HEK293 (cell line): ENCODE measurements around the gene LRRC49.

ENCODE experiments used
- CTCF ChIA-PET: fragments of 350-600 bp; formaldehyde crosslinking; extraction: SDS; loops from one replicate; lab custom pipeline; 2021; ENCODE audit warnings: antibody characterized with exemption; lab: Yijun Ruan, JAX
- POLR2A ChIA-PET: fragments of 300-600 bp; formaldehyde crosslinking; extraction: SDS; loops from one replicate; lab custom pipeline; 2020; ENCODE audit warnings: antibody characterized with exemption, inconsistent platforms; lab: Yijun Ruan, JAX
- H3K27ac ChIP-seq: fragments of 200-500 bp; sonication (Bioruptor generic); 2 replicates; pipeline ENCODE4 v1.5.1; 2014; ENCODE audit warnings: low read depth, low read length, control low read depth, inconsistent platforms; ENCODE audit errors: extremely low read depth
- H3K36me3 ChIP-seq, 2 experiments: fragments of 200-500 bp in 1 of 2; sonication (Bioruptor generic) in 1 of 2; 1 replicate in 1 of 2; 2 replicates in 1 of 2; pipeline ENCODE4 v1.5.1; 2014 to 2017; ENCODE audit warnings: inconsistent platforms in 2 of 2, low read length in 2 of 2; ENCODE audit not compliant: control insufficient read depth in 2 of 2, insufficient read depth in 1 of 2
- H3K4me1 ChIP-seq: fragments of 200-500 bp; sonication (Bioruptor generic); 2 replicates; pipeline ENCODE4 v1.5.1; 2014; ENCODE audit warnings: mild to moderate bottlenecking, low read length, inconsistent platforms; ENCODE audit not compliant: control insufficient read depth, insufficient read depth
- H3K4me3 ChIP-seq: 2 replicates; pipeline ENCODE4 v1.5.1; 2011; ENCODE audit warnings: low read depth, mild to moderate bottlenecking, control low read depth, low read length, moderate library complexity
- H3K9me3 ChIP-seq: fragments of 200-500 bp; sonication (Bioruptor generic); 2 replicates; pipeline ENCODE4 v1.5.1; 2014; ENCODE audit warnings: low read depth, low read length, inconsistent platforms; ENCODE audit not compliant: control insufficient read depth, insufficient read depth
- GLI4 ChIP-seq: fragments of 450-650 bp; formaldehyde crosslinking; IDR thresholded peaks from 2 replicates; pipeline ENCODE4 v1.5.1; 2016; ENCODE audit warnings: missing biosample characterization, missing genetic modification characterization
- GLIS1 ChIP-seq: fragments of 450-650 bp; formaldehyde crosslinking; IDR thresholded peaks from 2 replicates; pipeline ENCODE4 v1.5.1; 2016; ENCODE audit warnings: missing biosample characterization, missing genetic modification characterization
- OSR2 ChIP-seq: fragments of 450-650 bp; formaldehyde crosslinking; IDR thresholded peaks from 2 replicates; pipeline ENCODE4 v1.5.1; 2016; ENCODE audit warnings: missing biosample characterization, missing genetic modification characterization
- RBAK ChIP-seq: fragments of 450-650 bp; formaldehyde crosslinking; IDR thresholded peaks from 2 replicates; pipeline ENCODE4 v1.5.1; 2016; ENCODE audit warnings: missing biosample characterization, missing genetic modification characterization
- SCRT1 ChIP-seq: fragments of 450-650 bp; formaldehyde crosslinking; IDR thresholded peaks from 2 replicates; pipeline ENCODE4 v1.5.1; 2016; ENCODE audit warnings: missing biosample characterization, missing genetic modification characterization, borderline replicate concordance
- SP2 ChIP-seq: fragments of 450-650 bp; formaldehyde crosslinking; IDR thresholded peaks from 2 replicates; pipeline ENCODE4 v1.5.1; 2016; ENCODE audit warnings: missing biosample characterization, missing genetic modification characterization
- ZFHX2 ChIP-seq: fragments of 450-650 bp; formaldehyde crosslinking; conservative IDR thresholded peaks from 2 replicates; pipeline ENCODE4 v1.5.1; 2016; ENCODE audit warnings: missing biosample characterization, missing genetic modification characterization
- ZNF174 ChIP-seq: fragments of 450-650 bp; formaldehyde crosslinking; IDR thresholded peaks from 2 replicates; pipeline ENCODE4 v1.5.0; 2017; ENCODE audit warnings: missing biosample characterization, mild to moderate bottlenecking, missing genetic modification characterization
- ZNF280C ChIP-seq: fragments of 450-650 bp; formaldehyde crosslinking; IDR thresholded peaks from 2 replicates; pipeline ENCODE4 v1.5.1; 2016; ENCODE audit warnings: missing biosample characterization, missing genetic modification characterization
- ZNF335 ChIP-seq: fragments of 450-650 bp; formaldehyde crosslinking; conservative IDR thresholded peaks from 2 replicates; pipeline ENCODE4 v1.5.1; 2016; ENCODE audit warnings: missing biosample characterization, missing genetic modification characterization
- ZNF37A ChIP-seq: fragments of 450-650 bp; IDR thresholded peaks from 2 replicates; pipeline ENCODE4 v1.5.1; 2018; ENCODE audit warnings: missing biosample characterization, missing genetic modification characterization
- ZNF416 ChIP-seq: fragments of 450-650 bp; formaldehyde crosslinking; IDR thresholded peaks from 2 replicates; pipeline ENCODE4 v1.5.1; 2016; ENCODE audit warnings: missing biosample characterization, missing genetic modification characterization
- ZNF529 ChIP-seq: fragments of 450-650 bp; formaldehyde crosslinking; IDR thresholded peaks from 2 replicates; pipeline ENCODE4 v1.5.1; 2017; ENCODE audit warnings: missing genetic modification characterization, missing biosample characterization; ENCODE audit not compliant: insufficient replicate concordance
- ZNF600 ChIP-seq: fragments of 450-650 bp; formaldehyde crosslinking; IDR thresholded peaks from 2 replicates; pipeline ENCODE4 v1.5.1; 2016; ENCODE audit warnings: missing biosample characterization, missing genetic modification characterization
- ZNF645 ChIP-seq: fragments of 450-650 bp; formaldehyde crosslinking; IDR thresholded peaks from 2 replicates; pipeline ENCODE4; 2016; ENCODE audit warnings: missing biosample characterization, missing genetic modification characterization
- ZNF654 ChIP-seq: fragments of 450-650 bp; formaldehyde crosslinking; IDR thresholded peaks from 2 replicates; pipeline ENCODE4 v1.5.1; 2016; ENCODE audit warnings: low read depth, missing biosample characterization, missing genetic modification characterization
- ZNF658 ChIP-seq: fragments of 450-650 bp; formaldehyde crosslinking; IDR thresholded peaks from 2 replicates; pipeline ENCODE4; 2016; ENCODE audit warnings: missing biosample characterization, missing genetic modification characterization
- ZNF670 ChIP-seq: fragments of 450-650 bp; formaldehyde crosslinking; IDR thresholded peaks from 2 replicates; pipeline ENCODE4 v1.5.1; 2016; ENCODE audit warnings: missing biosample characterization, missing genetic modification characterization, low read depth
- ZNF792 ChIP-seq: fragments of 450-650 bp; formaldehyde crosslinking; IDR thresholded peaks from 2 replicates; pipeline ENCODE4 v1.5.1; 2016; ENCODE audit warnings: missing biosample characterization, missing genetic modification characterization
- TF ChIP-seq, protein P1 (sequence below): fragments of 450-650 bp; formaldehyde crosslinking; IDR thresholded peaks from 2 replicates; pipeline ENCODE4 v1.5.1; 2016; ENCODE audit warnings: missing biosample characterization, missing genetic modification characterization
- TF ChIP-seq, protein P2 (sequence below): fragments of 450-650 bp; formaldehyde crosslinking; IDR thresholded peaks from 2 replicates; pipeline ENCODE4 v1.5.1; 2016; ENCODE audit warnings: missing biosample characterization, missing genetic modification characterization

The LRRC49 gene

DNA sequence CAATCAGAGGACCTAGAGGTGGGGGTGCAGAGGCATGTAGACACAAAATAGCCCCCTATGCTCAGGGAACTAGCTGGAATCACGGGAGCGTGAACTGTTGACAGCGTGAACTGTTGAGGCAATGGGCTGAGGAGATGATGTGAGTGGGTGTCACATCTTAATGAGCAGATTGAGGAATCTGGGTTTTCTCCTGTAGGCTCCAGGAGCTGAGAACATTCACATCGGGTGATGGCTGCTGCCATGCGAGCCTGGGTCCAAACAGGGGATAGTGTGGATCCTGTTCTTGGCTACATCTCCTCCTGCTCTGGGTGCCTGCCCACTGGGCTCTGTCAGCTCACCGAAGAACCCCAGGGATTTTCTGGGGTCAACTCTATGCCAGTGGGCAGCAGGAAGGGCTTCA, 40.7 kb upstream of the LRRC49 start (continued):
- TF ChIP-seq ZNF37A (tag by site-specific recombination), result no peak
- no peak for TF ChIP-seq RBAK
- TF ChIP-seq, protein P1, sequence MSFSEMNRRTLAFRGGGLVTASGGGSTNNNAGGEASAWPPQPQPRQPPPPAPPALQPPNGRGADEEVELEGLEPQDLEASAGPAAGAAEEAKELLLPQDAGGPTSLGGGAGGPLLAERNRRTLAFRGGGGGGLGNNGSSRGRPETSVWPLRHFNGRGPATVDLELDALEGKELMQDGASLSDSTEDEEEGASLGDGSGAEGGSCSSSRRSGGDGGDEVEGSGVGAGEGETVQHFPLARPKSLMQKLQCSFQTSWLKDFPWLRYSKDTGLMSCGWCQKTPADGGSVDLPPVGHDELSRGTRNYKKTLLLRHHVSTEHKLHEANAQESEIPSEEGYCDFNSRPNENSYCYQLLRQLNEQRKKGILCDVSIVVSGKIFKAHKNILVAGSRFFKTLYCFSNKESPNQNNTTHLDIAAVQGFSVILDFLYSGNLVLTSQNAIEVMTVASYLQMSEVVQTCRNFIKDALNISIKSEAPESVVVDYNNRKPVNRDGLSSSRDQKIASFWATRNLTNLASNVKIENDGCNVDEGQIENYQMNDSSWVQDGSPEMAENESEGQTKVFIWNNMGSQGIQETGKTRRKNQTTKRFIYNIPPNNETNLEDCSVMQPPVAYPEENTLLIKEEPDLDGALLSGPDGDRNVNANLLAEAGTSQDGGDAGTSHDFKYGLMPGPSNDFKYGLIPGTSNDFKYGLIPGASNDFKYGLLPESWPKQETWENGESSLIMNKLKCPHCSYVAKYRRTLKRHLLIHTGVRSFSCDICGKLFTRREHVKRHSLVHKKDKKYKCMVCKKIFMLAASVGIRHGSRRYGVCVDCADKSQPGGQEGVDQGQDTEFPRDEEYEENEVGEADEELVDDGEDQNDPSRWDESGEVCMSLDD (tag by site-specific recombination), result no peak
- TF ChIP-seq, protein P2, sequence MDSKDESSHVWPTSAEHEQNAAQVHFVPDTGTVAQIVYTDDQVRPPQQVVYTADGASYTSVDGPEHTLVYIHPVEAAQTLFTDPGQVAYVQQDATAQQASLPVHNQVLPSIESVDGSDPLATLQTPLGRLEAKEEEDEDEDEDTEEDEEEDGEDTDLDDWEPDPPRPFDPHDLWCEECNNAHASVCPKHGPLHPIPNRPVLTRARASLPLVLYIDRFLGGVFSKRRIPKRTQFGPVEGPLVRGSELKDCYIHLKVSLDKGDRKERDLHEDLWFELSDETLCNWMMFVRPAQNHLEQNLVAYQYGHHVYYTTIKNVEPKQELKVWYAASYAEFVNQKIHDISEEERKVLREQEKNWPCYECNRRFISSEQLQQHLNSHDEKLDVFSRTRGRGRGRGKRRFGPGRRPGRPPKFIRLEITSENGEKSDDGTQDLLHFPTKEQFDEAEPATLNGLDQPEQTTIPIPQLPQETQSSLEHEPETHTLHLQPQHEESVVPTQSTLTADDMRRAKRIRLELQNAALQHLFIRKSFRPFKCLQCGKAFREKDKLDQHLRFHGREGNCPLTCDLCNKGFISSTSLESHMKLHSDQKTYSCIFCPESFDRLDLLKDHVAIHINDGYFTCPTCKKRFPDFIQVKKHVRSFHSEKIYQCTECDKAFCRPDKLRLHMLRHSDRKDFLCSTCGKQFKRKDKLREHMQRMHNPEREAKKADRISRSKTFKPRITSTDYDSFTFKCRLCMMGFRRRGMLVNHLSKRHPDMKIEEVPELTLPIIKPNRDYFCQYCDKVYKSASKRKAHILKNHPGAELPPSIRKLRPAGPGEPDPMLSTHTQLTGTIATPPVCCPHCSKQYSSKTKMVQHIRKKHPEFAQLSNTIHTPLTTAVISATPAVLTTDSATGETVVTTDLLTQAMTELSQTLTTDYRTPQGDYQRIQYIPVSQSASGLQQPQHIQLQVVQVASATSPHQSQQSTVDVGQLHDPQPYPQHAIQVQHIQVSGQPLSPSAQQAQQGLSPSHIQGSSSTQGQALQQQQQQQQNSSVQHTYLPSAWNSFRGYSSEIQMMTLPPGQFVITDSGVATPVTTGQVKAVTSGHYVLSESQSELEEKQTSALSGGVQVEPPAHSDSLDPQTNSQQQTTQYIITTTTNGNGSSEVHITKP (tag by site-specific recombination), result no peak
- TF ChIP-seq ZNF654 (tag by site-specific recombination), result no peak
- no peak for TF ChIP-seq OSR2 (tag by site-specific recombination)
- no peak for TF ChIP-seq ZNF670 (tag by site-specific recombination)
- TF ChIP-seq, all 188 proteins: peak for 0

- ChIA-PET CTCF (interaction anchor here (0.6 to 2.8 kb wide), 10 partner anchors 10 to 1767 kb away, joined by 3 to 15 read pairs (median 6); no protein-coding TSS in a partner anchor), POLR2A (interaction anchor here (0.6 to 0.7 kb wide), 2 partner anchors 19 to 37 kb away, joined by 3 to 4 read pairs; no protein-coding TSS in a partner anchor)
- Histone ChIP-seq H3K4me1 (peaks cover 9% of the 10 kb centered on the region), H3K9me3 (no peaks in the 10 kb centered on the region), H3K27ac (peak overlapping the region; percentile 93), H3K36me3 (peaks cover 9 to 22% of the 10 kb centered on the region in 2 experiments; a peak in 2 of 3 replicates), H3K4me3 (peak overlapping the region; percentile 76)
- TF ChIP-seq ZNF335 (tag by site-specific recombination) (peak; percentile 72), GLIS1 (tag by site-specific recombination) (peak; percentile 90), ZNF658 (tag by site-specific recombination) (no peak), GLI4 (tag by site-specific recombination) (no peak)
These were observed 39.9 kb upstream of the LRRC49 start for GRCh38 chr15:70852501-70853317.

- Histone ChIP-seq H3K4me3 (peak overlapping the region; percentile 76), H3K9me3 (no peaks in the 10 kb centered on the region), H3K4me1 (peaks cover 9% of the 10 kb centered on the region), H3K36me3 (peaks cover 9 to 22% of the 10 kb centered on the region in 2 experiments; a peak in 2 of 3 replicates), H3K27ac (peak overlapping the region; percentile 93)
- CTCF ChIA-PET, result interaction anchor here (1.0 to 3.0 kb wide), 8 partner anchors 10 to 159 kb away, joined by 3 to 15 read pairs (median 8); no protein-coding TSS in a partner anchor
- POLR2A ChIA-PET, result interaction anchor here (0.7 to 1.6 kb wide), 5 partner anchors 10 to 140 kb away, joined by 3 to 8 read pairs (median 4); no protein-coding TSS in a partner anchor
- TF ChIP-seq ZNF280C (no peak), ZNF416 (tag by site-specific recombination) (no peak), ZNF174 (no peak), ZNF600 (tag by site-specific recombination) (peak; percentile 88), SCRT1 (tag by site-specific recombination) (no peak), ZNF792 (tag by site-specific recombination) (0 out of 2 replicates have a peak, but pooled peaks have one; percentile 52), ZNF670 (tag by site-specific recombination) (no peak), ZNF645 (tag by site-specific recombination) (no peak), ZFHX2 (0 out of 2 replicates have a peak, but pooled peaks have one; percentile 31), SP2 (tag by site-specific recombination) (peak; percentile 78), ZNF529 (no peak)
These were observed 39.2 kb upstream of the LRRC49 start for GRCh38 chr15:70853318-70853972.
